Regular cardiac myocyte (primary cell): ENCODE measurements around the gene CYP4Z1. TPM values are rescaled to one million over a fixed set of nuclear protein-coding genes. Genes with fewer than 3 reads are reported as not detected.

Source experiments
- total RNA-seq: library from RNA; depleted of rRNA; stranded (reverse); fragments of >200 nt; gene quantifications from 2 replicates; pipeline ENCODE4 v1.2.3, GENCODE V29; 2014

The CYP4Z1 gene, protein sequence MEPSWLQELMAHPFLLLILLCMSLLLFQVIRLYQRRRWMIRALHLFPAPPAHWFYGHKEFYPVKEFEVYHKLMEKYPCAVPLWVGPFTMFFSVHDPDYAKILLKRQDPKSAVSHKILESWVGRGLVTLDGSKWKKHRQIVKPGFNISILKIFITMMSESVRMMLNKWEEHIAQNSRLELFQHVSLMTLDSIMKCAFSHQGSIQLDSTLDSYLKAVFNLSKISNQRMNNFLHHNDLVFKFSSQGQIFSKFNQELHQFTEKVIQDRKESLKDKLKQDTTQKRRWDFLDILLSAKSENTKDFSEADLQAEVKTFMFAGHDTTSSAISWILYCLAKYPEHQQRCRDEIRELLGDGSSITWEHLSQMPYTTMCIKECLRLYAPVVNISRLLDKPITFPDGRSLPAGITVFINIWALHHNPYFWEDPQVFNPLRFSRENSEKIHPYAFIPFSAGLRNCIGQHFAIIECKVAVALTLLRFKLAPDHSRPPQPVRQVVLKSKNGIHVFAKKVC
- total RNA-seq = not detected in 2 replicates

DNA sequence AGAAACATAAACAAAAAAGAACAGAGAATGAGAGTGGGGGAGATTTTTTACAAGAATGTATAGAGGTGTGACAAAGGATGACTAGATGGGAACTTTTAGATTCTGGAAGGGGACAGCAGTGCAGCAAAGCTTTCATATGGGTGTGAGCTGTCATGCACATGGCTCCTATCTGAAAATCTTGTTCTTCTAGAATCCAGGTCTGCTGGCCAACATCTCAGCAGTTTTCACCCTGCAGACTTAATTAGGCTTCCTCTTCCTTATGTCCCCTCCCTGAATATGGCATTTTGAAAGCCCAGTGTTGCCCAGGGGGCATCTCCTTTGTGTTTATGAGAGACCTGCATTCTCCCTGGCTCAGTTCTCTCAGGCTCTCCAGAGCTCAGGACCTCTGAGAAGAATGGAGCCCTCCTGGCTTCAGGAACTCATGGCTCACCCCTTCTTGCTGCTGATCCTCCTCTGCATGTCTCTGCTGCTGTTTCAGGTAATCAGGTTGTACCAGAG lies at the start of gene CYP4Z1:
CYP4Z1 (plus strand) TSS at position 135 of the 498 bp plus-strand sequence; CDS start at position 395, 260 bp downstream.

DNA sequence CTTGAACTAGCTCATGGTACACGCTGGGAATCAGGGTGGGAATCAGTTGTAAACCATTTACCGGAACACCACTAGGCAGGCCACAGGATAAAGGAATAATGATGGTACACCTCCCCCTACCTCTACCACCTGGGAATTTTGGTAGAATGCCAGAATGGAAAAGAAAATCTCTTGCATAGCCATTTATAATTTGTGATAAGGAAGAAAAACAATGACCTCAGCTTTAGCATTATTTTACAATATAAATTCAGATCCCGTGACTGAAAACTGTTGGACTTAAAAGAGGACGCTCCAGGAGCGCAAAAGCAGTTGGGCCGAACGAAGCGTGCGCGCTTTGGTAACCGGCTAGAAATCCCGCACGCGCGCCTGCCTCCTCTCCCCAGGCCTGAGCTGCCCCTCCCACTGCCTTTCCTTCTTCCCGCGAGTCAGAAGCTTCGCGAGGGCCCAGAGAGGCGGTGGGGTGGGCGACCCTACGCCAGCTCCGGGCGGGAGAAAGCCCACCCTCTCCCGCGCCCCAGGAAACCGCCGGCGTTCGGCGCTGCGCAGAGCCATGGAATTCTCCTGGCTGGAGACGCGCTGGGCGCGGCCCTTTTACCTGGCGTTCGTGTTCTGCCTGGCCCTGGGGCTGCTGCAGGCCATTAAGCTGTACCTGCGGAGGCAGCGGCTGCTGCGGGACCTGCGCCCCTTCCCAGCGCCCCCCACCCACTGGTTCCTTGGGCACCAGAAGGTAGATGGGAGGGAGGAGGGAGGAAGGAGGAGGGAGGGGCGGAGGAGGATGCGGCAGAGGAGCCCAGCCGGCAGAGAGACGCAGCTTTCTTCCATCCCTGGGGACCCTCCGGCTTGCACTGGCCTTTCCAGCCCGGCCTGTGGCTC lies 43.5 kb upstream of the CYP4Z1 start, which contains the start of gene CYP4X1:
CYP4X1 (plus strand) TSS at position 402 of the 873 bp plus-strand sequence; CDS start at position 551, 149 bp downstream.

DNA sequence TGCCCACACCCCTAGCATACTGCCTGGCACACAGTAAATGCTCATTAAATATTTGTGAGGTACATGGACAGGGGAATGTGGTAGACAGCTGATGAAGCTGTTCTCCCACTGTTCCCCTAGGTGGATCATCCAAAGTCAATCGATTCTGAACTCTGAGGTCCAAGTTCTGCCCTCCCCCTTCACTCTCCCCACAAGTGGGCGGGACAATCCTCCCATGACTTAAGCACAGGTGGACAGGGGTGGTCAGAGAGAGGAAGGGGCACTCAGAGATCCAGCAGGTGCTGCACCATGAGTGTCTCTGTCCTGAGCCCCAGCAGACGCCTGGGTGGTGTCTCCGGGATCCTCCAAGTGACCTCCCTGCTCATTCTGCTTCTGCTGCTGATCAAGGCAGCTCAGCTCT lies 70.2 kb downstream of the CYP4Z1 start, which contains the start of gene CYP4A22:
CYP4A22 (plus strand) TSS at position 244 of the 400 bp plus-strand sequence; CDS start at position 289, 45 bp downstream.

Other genes starting within 250 kb of the CYP4Z1 start
- gene CYP4A11, start 125.8 kb upstream of the CYP4Z1 start, total RNA-seq = not detected in 2 replicates
- gene CYP4X1, start 43.6 kb upstream of the CYP4Z1 start, total RNA-seq = under 0.01 and 1.7 TPM in 2 replicates
- not detected in 2 replicates for gene CYP4A22, start 70.2 kb downstream of the CYP4Z1 start, total RNA-seq
- 0.58 and 1.7 TPM in 2 replicates for gene PDZK1IP1, start 122.8 kb downstream of the CYP4Z1 start, total RNA-seq
- 0.19 and 11.3 TPM in 2 replicates for gene TAL1, start 165.0 kb downstream of the CYP4Z1 start, total RNA-seq
- 4.2 and 13.0 TPM in 2 replicates for gene STIL, start 246.9 kb downstream of the CYP4Z1 start, total RNA-seq